ENCODE results near the gene PODNL1. TPM values are rescaled to one million over a fixed set of nuclear protein-coding genes. Genes with fewer than 3 reads are reported as not detected.

The PODNL1 gene
- total RNA-seq, 2 donors from 2014 or later = 4.1 to 4.4 TPM

- H3K36me3 ChIP-seq = no peaks in the 10 kb centered on the region
- DNase-seq = no peak
- intact Hi-C loops (cut with DNase I) = no loop called here
- no peaks in the 10 kb centered on the region for H3K4me1 ChIP-seq
- H3K9ac ChIP-seq (ENCODE audit: low read depth in 2 of 2, low read length in 2 of 2) = no peak overlapping the region
- no peaks in the 10 kb centered on the region for H3K9me3 ChIP-seq
- H3K4me3 ChIP-seq = no peak overlapping the region
- no peak overlapping the region for H3K27ac ChIP-seq
- no peaks in the 10 kb centered on the region for H3K27me3 ChIP-seq
- TF ChIP-seq, protein P1, sequence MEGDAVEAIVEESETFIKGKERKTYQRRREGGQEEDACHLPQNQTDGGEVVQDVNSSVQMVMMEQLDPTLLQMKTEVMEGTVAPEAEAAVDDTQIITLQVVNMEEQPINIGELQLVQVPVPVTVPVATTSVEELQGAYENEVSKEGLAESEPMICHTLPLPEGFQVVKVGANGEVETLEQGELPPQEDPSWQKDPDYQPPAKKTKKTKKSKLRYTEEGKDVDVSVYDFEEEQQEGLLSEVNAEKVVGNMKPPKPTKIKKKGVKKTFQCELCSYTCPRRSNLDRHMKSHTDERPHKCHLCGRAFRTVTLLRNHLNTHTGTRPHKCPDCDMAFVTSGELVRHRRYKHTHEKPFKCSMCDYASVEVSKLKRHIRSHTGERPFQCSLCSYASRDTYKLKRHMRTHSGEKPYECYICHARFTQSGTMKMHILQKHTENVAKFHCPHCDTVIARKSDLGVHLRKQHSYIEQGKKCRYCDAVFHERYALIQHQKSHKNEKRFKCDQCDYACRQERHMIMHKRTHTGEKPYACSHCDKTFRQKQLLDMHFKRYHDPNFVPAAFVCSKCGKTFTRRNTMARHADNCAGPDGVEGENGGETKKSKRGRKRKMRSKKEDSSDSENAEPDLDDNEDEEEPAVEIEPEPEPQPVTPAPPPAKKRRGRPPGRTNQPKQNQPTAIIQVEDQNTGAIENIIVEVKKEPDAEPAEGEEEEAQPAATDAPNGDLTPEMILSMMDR (IDR thresholded peaks at IDR 0.05) = no peak
These were observed 35.1 kb downstream of the PODNL1 start for GRCh38 chr19:13902993-13903555.

DNA sequence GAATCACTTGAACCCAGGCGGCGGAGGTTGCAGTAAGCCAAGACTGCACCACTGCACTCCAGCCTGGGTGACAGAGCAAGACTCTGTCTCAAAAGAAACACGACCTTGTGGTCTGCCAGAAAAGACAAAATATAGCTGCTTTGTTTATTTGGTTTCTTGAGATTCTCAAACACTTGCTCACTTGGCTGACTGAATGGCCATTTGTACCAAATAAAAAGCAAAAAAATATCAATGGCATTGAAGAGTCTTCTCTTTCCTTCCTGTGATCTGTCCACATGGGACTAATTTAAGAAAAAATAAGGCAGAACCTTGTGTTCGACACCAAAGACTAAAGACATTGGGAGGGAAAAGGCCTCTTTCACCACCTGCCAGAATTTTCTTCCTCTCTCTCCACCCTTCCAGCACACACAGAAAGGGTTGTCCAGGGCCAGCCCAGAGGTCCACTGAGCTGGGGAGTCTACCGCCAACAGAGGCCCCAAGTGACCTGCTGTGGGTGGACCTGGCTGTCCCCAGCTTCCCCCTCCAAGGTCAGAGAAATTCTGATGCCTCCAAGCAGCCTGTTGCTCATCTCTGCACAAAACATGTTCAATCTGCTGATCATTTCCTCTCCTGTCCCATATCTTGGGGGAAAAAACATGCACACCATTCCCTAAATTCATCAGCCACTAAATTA, 38.2 kb downstream of the PODNL1 start:
- intact Hi-C loops (cut with DNase I) = no loop called here
- TF ChIP-seq, protein P1 (IDR thresholded peaks at IDR 0.05) = no peak
- Histone ChIP-seq H3K27me3 (no peaks in the 10 kb centered on the region), H3K36me3 (no peaks in the 10 kb centered on the region), H3K4me3 (no peak overlapping the region), H3K9me3 (no peaks in the 10 kb centered on the region), H3K4me1 (no peaks in the 10 kb centered on the region), H3K9ac (ENCODE audit: low read depth in 2 of 2, low read length in 2 of 2) (peak overlapping the region in 1 of 2 donors; percentile 19), H3K27ac (no peak overlapping the region)
- no peak for DNase-seq

DNA sequence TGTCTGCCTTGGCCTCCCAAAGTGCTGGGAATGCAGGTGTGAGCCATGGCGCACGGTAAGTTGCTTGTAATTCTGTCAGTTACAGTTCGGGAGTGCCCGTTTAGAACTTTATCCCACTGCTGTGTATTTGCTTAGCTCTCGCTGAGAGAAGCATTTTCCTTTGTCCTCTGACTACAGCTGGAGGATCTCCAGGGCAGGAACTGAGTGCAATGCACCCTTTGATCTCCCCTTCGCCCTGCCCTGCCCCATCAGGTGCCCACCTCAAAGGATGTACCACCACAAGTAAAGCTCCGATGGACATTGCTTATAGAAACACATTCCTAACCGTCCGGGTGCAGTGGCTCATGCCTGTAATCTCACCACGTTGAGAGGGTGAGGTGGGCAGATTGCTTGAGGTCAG, 38.8 kb downstream of the PODNL1 start:
- H3K9me3 ChIP-seq = no peaks in the 10 kb centered on the region
- no peaks in the 10 kb centered on the region for H3K36me3 ChIP-seq
- no peak overlapping the region for H3K9ac ChIP-seq (ENCODE audit: low read depth in 2 of 2, low read length in 2 of 2)
- intact Hi-C loops (cut with DNase I) = no loop called here
- DNase-seq = peak; percentile 59
- TF ChIP-seq, protein P1 (IDR thresholded peaks at IDR 0.05) = no peak
- peak overlapping the region; percentile 20 for H3K27ac ChIP-seq
- H3K27me3 ChIP-seq = no peaks in the 10 kb centered on the region
- no peaks in the 10 kb centered on the region for H3K4me1 ChIP-seq
- H3K4me3 ChIP-seq = no peak overlapping the region

DNA sequence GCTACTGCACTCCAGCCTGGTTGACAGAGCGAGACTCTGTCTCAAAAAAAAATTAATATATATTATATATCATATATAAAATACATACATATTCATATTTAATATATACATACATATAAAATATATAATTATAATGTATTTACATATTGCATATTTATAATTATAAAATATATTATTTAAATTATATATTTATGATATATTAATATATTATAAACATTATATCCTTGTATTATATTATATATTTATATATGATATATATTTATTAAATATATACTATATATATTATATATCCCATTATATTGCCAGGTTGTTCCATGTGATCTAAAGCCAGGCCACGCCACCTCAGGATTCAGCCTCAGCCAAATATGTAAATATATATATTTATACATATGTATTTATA, 42.0 kb downstream of the PODNL1 start:
- no peak for DNase-seq
- Histone ChIP-seq H3K36me3 (no peaks in the 10 kb centered on the region), H3K9ac (ENCODE audit: low read depth in 2 of 2, low read length in 2 of 2) (no peak overlapping the region), H3K4me1 (no peaks in the 10 kb centered on the region), H3K4me3 (no peak overlapping the region), H3K27ac (no peak overlapping the region), H3K9me3 (no peaks in the 10 kb centered on the region), H3K27me3 (no peaks in the 10 kb centered on the region)
- intact Hi-C loops (cut with DNase I) = no loop called here
- TF ChIP-seq, protein P1 (IDR thresholded peaks at IDR 0.05) = no peak

DNA sequence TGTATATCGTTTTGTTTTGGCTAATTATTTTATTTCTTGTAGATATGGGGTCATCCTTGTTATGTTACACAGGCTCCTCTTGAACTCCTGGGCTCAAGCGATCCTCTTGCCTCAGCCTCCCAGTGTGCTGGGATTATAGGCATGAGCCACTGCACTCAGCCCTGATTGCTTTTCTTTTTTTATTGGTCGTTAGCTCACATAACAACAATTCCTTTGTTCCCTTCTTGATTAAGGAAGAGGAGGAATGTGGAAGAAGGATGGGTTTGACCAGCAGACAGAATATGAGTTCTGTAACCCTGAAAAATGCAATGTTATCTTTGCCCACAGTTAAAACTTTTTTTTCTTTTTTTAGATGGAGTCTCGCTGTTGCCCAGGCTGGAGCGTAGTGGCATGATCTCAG, 43.7 kb downstream of the PODNL1 start:
- intact Hi-C loops (cut with DNase I) = no loop called here
- H3K27me3 ChIP-seq = no peaks in the 10 kb centered on the region
- no peaks in the 10 kb centered on the region for H3K4me1 ChIP-seq
- H3K4me3 ChIP-seq = no peak overlapping the region
- H3K9me3 ChIP-seq = no peaks in the 10 kb centered on the region
- TF ChIP-seq, protein P1 (IDR thresholded peaks at IDR 0.05) = no peak
- no peak for DNase-seq
- no peak overlapping the region for H3K27ac ChIP-seq
- H3K9ac ChIP-seq (ENCODE audit: low read depth in 2 of 2, low read length in 2 of 2) = peak overlapping the region in 1 of 2 donors; percentile 54
- H3K36me3 ChIP-seq = no peaks in the 10 kb centered on the region
